ENCODE measurements around the gene ATP2C2. TPM values are rescaled to one million over a fixed set of nuclear protein-coding genes. Genes with fewer than 3 reads are reported as not detected.

ATP2C2 gene
- total RNA-seq, 1 experiment from 2014 or later: 4.0 TPM

- Histone ChIP-seq H2BK12ac (ENCODE audit: insufficient read length, low read depth, low read length) (no peak overlapping the region), H2BK5ac (ENCODE audit: insufficient read length, low read length) (no peak overlapping the region), H2AK5ac (ENCODE audit: insufficient read length, low read length) (no peak overlapping the region), H3K9me3 (ENCODE audit: control insufficient read depth, low read depth, low read length) (no peaks in the 10 kb centered on the region), H3K27ac (ENCODE audit: insufficient read length, low read depth, low read length) (no peak overlapping the region), H4K91ac (ENCODE audit: insufficient read length, low read depth, low read length) (no peak overlapping the region), H3K56ac (ENCODE audit: insufficient read length, low read depth, low read length) (no peak overlapping the region), H2BK20ac (ENCODE audit: low read depth, low read length, poor library complexity, severe bottlenecking) (no peak overlapping the region), H3K79me1 (ENCODE audit: insufficient read depth, low read depth, low read length, poor library complexity, severe bottlenecking) (no peaks in the 10 kb centered on the region), H3K4ac (ENCODE audit: low read depth, low read length) (no peak overlapping the region), H2BK15ac (ENCODE audit: low read depth, low read length) (no peak overlapping the region), H3K18ac (ENCODE audit: insufficient read length, low read depth, low read length) (no peak overlapping the region), H3T11ph (ENCODE audit: low read length) (no peak overlapping the region), H3K14ac (ENCODE audit: insufficient read depth, low read length) (no peak overlapping the region), H3K4me1 (ENCODE audit: insufficient read depth, low read length) (no peaks in the 10 kb centered on the region), H3K79me2 (ENCODE audit: insufficient read depth, low read length) (no peaks in the 10 kb centered on the region), H3K23ac (ENCODE audit: insufficient read length, low read depth, low read length) (no peak overlapping the region), H2BK120ac (ENCODE audit: low read depth, low read length, poor library complexity, severe bottlenecking) (no peak overlapping the region), H3K27me3 (ENCODE audit: insufficient read depth, low read length) (no peaks in the 10 kb centered on the region), H3K23me2 (ENCODE audit: insufficient read length, low read depth, low read length, poor library complexity, severe bottlenecking) (no peaks in the 10 kb centered on the region), H2AFZ (ENCODE audit: low read length) (no peak overlapping the region), H4K5ac (ENCODE audit: insufficient read length, low read depth, low read length) (no peak overlapping the region), H4K8ac (replicated peaks; ENCODE audit: insufficient read length, low read depth, low read length) (no peak overlapping the region), H3K4me2 (ENCODE audit: insufficient read depth, insufficient read length, low read length) (no peak overlapping the region), H3K9ac (ENCODE audit: extremely low read depth, insufficient read length, low read length) (no peak overlapping the region), H4K20me1 (ENCODE audit: control insufficient read depth, insufficient read depth, insufficient read length) (no peaks in the 10 kb centered on the region)
- H3K9me3 Mint-ChIP-seq: peaks cover 6 to 8% of the 10 kb centered on the region in 2 experiments; a peak in 3 of 5 replicates
- DNase-seq: no peak
- H3K4me3 Mint-ChIP-seq: no peak overlapping the region
- no CpG with 5 or more reads among the region's 5 CpGs for WGBS (ENCODE audit: extremely low coverage, insufficient read length, low lambda C conversion rate)
- H3K4me1 Mint-ChIP-seq: peaks cover 0 to 3% of the 10 kb centered on the region in 2 experiments; a peak in 1 of 4 replicates
- TF ChIP-seq CTCF (conservative IDR thresholded peaks at IDR 0.05): no peak
- H3K36me3 Mint-ChIP-seq (ENCODE audit: insufficient read depth in 1 of 3, low read depth in 3 of 3): no peaks in the 10 kb centered on the region; a peak in 2 of 7 replicates
- no peak overlapping the region for H3K27ac Mint-ChIP-seq
- H3K27me3 Mint-ChIP-seq (ENCODE audit: low read depth): peaks cover 2% of the 10 kb centered on the region
Observed at GRCh38 chr16:84339311-84339710, 29.0 kb upstream of the ATP2C2 start.

Data from H9 (cell line).